Measurements from ENCODE around the gene SLC34A3. TPM values are rescaled to one million over a fixed set of nuclear protein-coding genes. Genes with fewer than 3 reads are reported as not detected.

The SLC34A3 gene
- total RNA-seq, 2 donors from 2014 or later: not detected

DNA sequence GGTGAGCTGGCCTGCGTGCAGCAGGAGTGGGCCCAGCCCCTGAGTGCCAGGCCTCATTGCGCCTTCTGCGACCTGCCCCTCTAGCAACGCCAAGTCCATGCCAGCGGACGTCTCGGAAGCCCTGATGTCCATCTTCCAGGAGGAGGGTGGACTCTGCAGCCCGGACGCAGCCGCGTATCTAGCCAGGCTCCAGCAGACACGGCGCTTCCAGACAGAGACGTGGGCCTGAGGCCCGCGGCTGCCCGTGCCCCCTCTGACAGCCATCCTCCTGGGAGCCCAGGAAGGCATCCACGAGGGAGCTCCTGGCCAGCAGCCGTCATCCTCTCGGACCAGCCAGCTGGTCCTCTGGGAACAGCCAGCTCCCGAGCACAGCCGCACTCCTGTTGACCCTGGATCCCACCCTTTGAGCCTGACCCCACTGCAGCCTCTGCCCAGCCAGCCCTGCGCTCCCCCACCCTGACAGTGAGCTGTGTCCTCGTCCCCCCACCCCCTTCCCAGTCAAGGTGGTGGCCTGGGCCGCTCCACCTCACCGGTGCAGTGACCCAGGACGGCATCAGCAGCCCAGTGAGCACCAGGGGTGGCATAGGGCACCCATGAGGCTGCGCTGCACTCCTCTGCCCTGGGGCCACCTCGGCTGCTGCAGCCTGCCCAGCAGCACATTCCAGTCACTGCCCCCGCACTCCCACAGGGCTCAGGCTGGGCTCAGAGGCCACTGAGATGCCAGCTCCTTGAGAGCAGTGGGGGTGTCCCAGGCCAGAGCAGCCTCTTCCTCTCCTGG is 14.3 kb upstream of the SLC34A3 start:
- Histone ChIP-seq H3K36me3 (no peaks in the 10 kb centered on the region), H3K4me1 (peaks cover under 1% of the 10 kb centered on the region), H3K27ac (no peak overlapping the region), H3K9me3 (no peaks in the 10 kb centered on the region), H3K4me3 (no peak overlapping the region), H3K27me3 (no peaks in the 10 kb centered on the region), H3K9ac (ENCODE audit: low read depth in 2 of 2, low read length in 2 of 2) (peak overlapping the region in 1 of 2 donors; percentile 89)
- intact Hi-C loops (cut with DNase I): no loop called here
- TF ChIP-seq CTCF (IDR thresholded peaks at IDR 0.05): no peak
- DNase-seq: no peak

DNA sequence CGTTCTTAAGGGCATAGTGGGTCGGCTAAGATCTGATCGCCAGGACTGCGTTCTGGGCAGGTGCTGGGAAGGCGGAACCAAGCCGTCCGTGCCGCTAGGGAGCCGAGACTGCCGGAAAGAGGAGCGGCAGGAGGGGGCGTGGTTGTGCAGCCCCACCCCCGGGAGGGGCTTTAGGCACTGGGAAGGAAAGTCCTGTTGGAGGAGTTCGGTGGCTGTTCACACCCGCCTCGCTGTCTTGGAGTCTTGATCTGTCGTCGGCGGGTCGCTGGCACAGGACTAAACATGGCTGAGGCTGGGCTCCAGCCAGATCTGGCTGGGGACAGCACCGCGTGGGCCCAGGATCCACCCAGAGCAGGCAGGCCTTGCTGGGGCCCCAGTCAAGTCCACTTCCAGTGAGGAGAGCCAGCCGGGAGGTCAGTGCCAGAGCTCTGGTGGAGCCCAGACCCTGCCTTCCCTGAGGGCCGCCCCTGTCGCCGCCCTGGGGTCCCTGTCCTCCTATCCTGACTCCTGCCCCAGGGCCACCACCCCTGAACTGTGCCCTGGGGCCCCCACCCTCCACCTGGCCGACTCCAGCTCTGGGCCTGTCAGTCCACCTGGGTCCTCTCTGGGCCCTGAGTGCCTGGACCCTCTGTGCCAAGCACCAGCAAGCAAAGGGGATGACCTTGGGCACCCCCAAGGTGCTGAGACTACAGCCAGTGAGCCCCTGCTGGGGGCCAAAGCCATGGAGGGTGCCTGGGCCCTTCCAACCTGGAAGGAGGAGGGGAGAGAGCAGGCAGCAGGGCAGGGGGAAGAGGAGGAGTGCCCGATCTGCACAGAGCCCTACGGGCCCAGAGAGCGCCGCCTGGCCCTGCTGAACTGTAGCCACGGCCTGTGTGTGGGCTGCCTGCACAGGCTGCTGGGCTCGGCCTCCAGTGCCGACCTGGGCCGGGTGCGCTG is 13.2 kb upstream of the SLC34A3 start:
- peak; percentile 94 for DNase-seq
- peaks cover 3% of the 10 kb centered on the region for H3K4me1 ChIP-seq
- peak overlapping the region; percentile 39 for H3K4me3 ChIP-seq
- peak overlapping the region; percentile 58 to 89 for H3K9ac ChIP-seq (ENCODE audit: low read depth in 2 of 2, low read length in 2 of 2)
- no peak for TF ChIP-seq CTCF (IDR thresholded peaks at IDR 0.05)
- H3K9me3 ChIP-seq: no peaks in the 10 kb centered on the region
- intact Hi-C loops (cut with DNase I): no loop called here
- peak overlapping the region; percentile 88 for H3K27ac ChIP-seq
- H3K27me3 ChIP-seq: no peaks in the 10 kb centered on the region
- no peaks in the 10 kb centered on the region for H3K36me3 ChIP-seq

DNA sequence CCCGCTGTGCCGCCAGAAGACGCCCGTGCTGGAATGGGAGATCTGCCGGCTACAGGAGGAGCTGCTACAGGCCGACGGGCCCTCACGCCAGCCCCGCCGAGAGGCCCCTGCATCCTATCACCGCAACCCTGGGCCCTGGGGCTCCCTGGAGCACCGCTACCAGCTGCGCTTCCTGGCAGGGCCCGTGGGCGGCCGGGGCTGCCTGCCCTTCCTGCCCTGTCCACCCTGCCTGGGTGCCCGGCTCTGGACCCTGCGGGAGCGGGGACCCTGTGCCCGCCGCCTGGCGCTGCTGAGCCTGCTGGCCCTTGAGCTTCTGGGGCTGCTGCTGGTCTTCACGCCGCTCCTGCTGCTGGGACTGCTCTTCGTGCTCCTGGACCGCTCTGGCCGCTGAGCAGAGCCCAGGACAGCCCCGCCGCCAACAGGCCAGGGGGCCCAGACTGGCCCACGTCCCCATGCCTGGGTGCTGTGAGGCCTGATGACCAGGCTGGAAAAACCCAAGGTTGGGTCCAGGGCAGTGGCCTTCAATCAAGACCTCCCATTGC is 12.4 kb upstream of the SLC34A3 start:
- peak overlapping the region; percentile 88 for H3K27ac ChIP-seq
- no peaks in the 10 kb centered on the region for H3K27me3 ChIP-seq
- no peak for TF ChIP-seq CTCF (IDR thresholded peaks at IDR 0.05)
- intact Hi-C loops (cut with DNase I): no loop called here
- no peaks in the 10 kb centered on the region for H3K36me3 ChIP-seq
- no peaks in the 10 kb centered on the region for H3K9me3 ChIP-seq
- H3K4me3 ChIP-seq: peak overlapping the region; percentile 39
- no peak for DNase-seq
- H3K4me1 ChIP-seq: peaks cover 9% of the 10 kb centered on the region
- peak overlapping the region; percentile 58 to 89 for H3K9ac ChIP-seq (ENCODE audit: low read depth in 2 of 2, low read length in 2 of 2)

DNA sequence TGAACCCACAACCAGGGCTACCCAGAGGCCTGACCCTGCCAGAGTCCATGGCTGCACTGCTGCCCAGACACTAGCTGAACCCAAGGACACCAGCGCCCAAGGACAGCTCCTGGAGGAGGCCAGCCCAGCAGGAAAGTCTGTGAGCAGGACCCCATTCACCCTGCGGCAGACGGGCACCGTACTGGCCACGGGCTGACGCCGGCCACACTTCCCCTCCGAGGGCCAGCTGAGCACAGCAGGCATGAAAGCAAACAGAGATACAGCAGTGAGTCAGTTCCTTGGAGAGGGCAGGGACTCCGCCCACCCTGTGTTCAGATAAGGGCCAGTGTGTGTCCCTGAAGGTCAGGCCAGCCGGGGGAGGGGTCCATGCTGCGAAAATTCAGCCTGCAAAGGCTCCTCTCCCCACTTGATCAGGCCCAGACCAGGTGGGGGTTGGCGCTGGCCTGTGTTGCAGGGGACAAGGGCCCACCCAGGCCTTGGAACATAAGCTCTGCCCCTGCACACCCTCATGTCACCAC is 11.9 kb upstream of the SLC34A3 start:
- peak; percentile 78 for DNase-seq
- peak overlapping the region; percentile 58 to 89 for H3K9ac ChIP-seq (ENCODE audit: low read depth in 2 of 2, low read length in 2 of 2)
- no peaks in the 10 kb centered on the region for H3K9me3 ChIP-seq
- peak overlapping the region; percentile 88 for H3K27ac ChIP-seq
- intact Hi-C loops (cut with DNase I): no loop called here
- H3K4me3 ChIP-seq: no peak overlapping the region
- no peaks in the 10 kb centered on the region for H3K36me3 ChIP-seq
- H3K27me3 ChIP-seq: no peaks in the 10 kb centered on the region
- peaks cover 9% of the 10 kb centered on the region for H3K4me1 ChIP-seq
- TF ChIP-seq CTCF (IDR thresholded peaks at IDR 0.05): no peak

DNA sequence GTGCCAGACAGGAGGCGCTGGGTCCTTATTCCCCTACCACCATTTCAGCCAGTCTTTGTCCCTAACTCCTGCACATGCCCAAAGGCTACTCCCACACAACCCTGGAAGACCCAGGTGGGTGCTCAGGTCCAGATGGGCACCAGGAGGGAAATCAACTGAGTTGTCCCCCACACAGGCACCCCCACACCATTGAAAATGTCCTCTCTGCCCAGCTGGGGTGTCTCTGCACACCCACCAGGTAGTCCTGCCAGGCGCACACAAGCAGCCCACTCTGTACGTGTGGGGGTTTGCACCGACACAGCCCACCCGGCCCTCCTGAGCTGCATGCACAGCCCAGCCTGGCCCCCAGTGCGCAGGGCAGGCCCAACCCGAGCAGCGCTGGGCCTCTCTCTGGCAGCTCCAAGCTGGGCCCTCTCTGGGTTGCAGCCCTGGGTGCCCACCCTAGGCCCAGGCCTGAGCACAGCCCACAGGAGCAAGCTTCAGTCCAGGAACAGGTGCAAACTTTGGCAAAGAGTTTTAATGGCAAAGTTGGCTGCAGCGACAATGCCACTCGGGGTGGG is 10.9 kb upstream of the SLC34A3 start:
- no peaks in the 10 kb centered on the region for H3K9me3 ChIP-seq
- H3K27ac ChIP-seq: no peak overlapping the region
- TF ChIP-seq CTCF (IDR thresholded peaks at IDR 0.05): no peak
- no peak overlapping the region for H3K9ac ChIP-seq (ENCODE audit: low read depth in 2 of 2, low read length in 2 of 2)
- no peaks in the 10 kb centered on the region for H3K36me3 ChIP-seq
- DNase-seq: no peak
- intact Hi-C loops (cut with DNase I): no loop called here
- H3K27me3 ChIP-seq: no peaks in the 10 kb centered on the region
- no peak overlapping the region for H3K4me3 ChIP-seq
- peaks cover 12% of the 10 kb centered on the region for H3K4me1 ChIP-seq
